GM21528 (cell line): ENCODE results near the gene TRIM46.
A peak's percentile ranks its signal among the peaks of the same experiment; 100 is the strongest.
"Not testable (repeated sequence)": the region's sequence is repeated elsewhere in the genome, so short reads cannot be mapped to it uniquely, and the experiment has no call there.

Experiments
- ATAC-seq: cut with Tn5 transposase; IDR thresholded peaks from one replicate; pipeline ENCODE4 v1.9.1; 2021; ENCODE audit warnings: mild to moderate bottlenecking, moderate library complexity; ENCODE audit not compliant: unreplicated experiment, low FRiP score

TRIM46 gene

GRCh38 chr1:155226188-155226909, 52.7 kb downstream of the TRIM46 start:
- ATAC-seq = no peak

GRCh38 chr1:155226910-155227260, 53.2 kb downstream of the TRIM46 start:
- no peak for ATAC-seq

- ATAC-seq = peak; percentile 89
Measured at GRCh38 chr1:155227261-155228095, 53.8 kb downstream of the TRIM46 start.

- ATAC-seq = no peak
Measured at GRCh38 chr1:155228096-155228427, 54.4 kb downstream of the TRIM46 start.

- not testable (repeated sequence) for ATAC-seq
Measured at GRCh38 chr1:155231302-155231701, 57.7 kb downstream of the TRIM46 start.

- ATAC-seq = not testable (repeated sequence)
Measured at GRCh38 chr1:155232001-155232978, 58.6 kb downstream of the TRIM46 start.

GRCh38 chr1:155233502-155233901, 59.9 kb downstream of the TRIM46 start:
- ATAC-seq = not testable (repeated sequence)
